Spleen (tissue), 7 donors: ENCODE data around the gene IL34.

ENCODE experiments used
- POLR2A ChIP-seq, 3 donors: fragments of 450-650 bp; IDR thresholded peaks; one replicate each; pipeline ENCODE4 v1.5.1; 2017; ENCODE audit warnings: antibody characterized with exemption in 3 of 3, mild to moderate bottlenecking in 1 of 3
- POLR2AphosphoS5 ChIP-seq, 3 donors: sonication (generic); formaldehyde crosslinking; IDR thresholded peaks; one replicate each; pipeline ENCODE4 v1.5.1; 2017; ENCODE audit warnings: antibody characterized with exemption in 3 of 3
- TF ChIP-seq, protein P1 (sequence below), 11 experiments: fragments of 200-600 bp in 7 of 11; fragments of 450-650 bp in 4 of 11; sonication (generic) in 4 of 11; IDR thresholded peaks in 8 of 11; conservative IDR thresholded peaks in 3 of 11; 1 replicate in 7 of 11; 2 replicates in 4 of 11; pipeline versions ENCODE4 v1.4.0 to v1.8.0; 2016 to 2021; ENCODE audit warnings: antibody characterized with exemption in 11 of 11, inconsistent platforms in 4 of 11, mild to moderate bottlenecking in 1 of 11
- donor health status: DM: no; HTN: no; CAD: no; lungs with moderate emphysema.
- donor health status: DM: no; HTN: no; CAD: no.
- donor health status: DM: no; HTN: no; CAD: no.

GRCh38 chr16:70659546-70659945 lies 13.2 kb downstream of the IL34 start:
- TF ChIP-seq, protein P1, sequence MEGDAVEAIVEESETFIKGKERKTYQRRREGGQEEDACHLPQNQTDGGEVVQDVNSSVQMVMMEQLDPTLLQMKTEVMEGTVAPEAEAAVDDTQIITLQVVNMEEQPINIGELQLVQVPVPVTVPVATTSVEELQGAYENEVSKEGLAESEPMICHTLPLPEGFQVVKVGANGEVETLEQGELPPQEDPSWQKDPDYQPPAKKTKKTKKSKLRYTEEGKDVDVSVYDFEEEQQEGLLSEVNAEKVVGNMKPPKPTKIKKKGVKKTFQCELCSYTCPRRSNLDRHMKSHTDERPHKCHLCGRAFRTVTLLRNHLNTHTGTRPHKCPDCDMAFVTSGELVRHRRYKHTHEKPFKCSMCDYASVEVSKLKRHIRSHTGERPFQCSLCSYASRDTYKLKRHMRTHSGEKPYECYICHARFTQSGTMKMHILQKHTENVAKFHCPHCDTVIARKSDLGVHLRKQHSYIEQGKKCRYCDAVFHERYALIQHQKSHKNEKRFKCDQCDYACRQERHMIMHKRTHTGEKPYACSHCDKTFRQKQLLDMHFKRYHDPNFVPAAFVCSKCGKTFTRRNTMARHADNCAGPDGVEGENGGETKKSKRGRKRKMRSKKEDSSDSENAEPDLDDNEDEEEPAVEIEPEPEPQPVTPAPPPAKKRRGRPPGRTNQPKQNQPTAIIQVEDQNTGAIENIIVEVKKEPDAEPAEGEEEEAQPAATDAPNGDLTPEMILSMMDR (IDR thresholded peaks at IDR 0.05 in 8 of 11, conservative IDR thresholded peaks at IDR 0.05 in 3 of 11): no peak
- TF ChIP-seq POLR2AphosphoS5 (IDR thresholded peaks at IDR 0.05) (peak in 2 of 3 donors; percentile 45 to 65), POLR2A (IDR thresholded peaks at IDR 0.05) (no peak)
